B cell (primary cell): Measurements from ENCODE around the gene ZNF285. TPM values are rescaled to one million over a fixed set of nuclear protein-coding genes. Genes with fewer than 3 reads are reported as not detected.

Source experiments
- ATAC-seq: fragments of 200-7000 bp; cut with Tn5 transposase; one replicate; pipeline ENCODE4 v1.10.0; 2021; ENCODE audit warnings: low read depth, mild to moderate bottlenecking, moderate number of reproducible peaks, moderate library complexity
- CTCF ChIA-PET: fragments of 350-600 bp; sonication (Branson Sonifier 250); formaldehyde crosslinking; loops from one replicate; lab custom pipeline; 2021; ENCODE audit warnings: antibody characterized with exemption, inconsistent platforms; lab: Charles Lee
- POLR2A ChIA-PET: fragments of 350-600 bp; sonication (Branson Sonifier 250); formaldehyde crosslinking; loops from one replicate; lab custom pipeline; 2021; ENCODE audit warnings: antibody characterized with exemption; lab: Charles Lee
- DNase-seq: peaks from one replicate; pipeline ENCODE4 v3.0.0; 2013
- H2AFZ ChIP-seq: 2 replicates; pipeline ENCODE4 v1.6.1; 2012; ENCODE audit warnings: mild to moderate bottlenecking, low read depth, low read length; ENCODE audit not compliant: insufficient read depth, poor library complexity, severe bottlenecking
- H3K27ac ChIP-seq, 2 donors: 1 replicate in 1 of 2; 2 replicates in 1 of 2; pipeline ENCODE4 v1.5.1; 2012 to 2013; ENCODE audit warnings: low read length in 2 of 2, mild to moderate bottlenecking in 2 of 2, moderate library complexity in 1 of 2
- H3K27me3 ChIP-seq, 4 experiments: fragments of 200-600 bp in 1 of 4; sonication (generic) in 1 of 4; replicated peaks in 1 of 4; 1 replicate in 2 of 4; 2 replicates in 2 of 4; pipeline versions ENCODE4 v1.6.1 to v1.7.0; 2013 to 2016; ENCODE audit warnings: low read length in 3 of 4, mild to moderate bottlenecking in 2 of 4, mixed read lengths in 1 of 4, moderate library complexity in 1 of 4; ENCODE audit not compliant: insufficient read depth in 4 of 4, control insufficient read depth in 3 of 4; ENCODE audit errors: control extremely low read depth in 1 of 4
- H3K36me3 ChIP-seq, 2 experiments: replicated peaks in 1 of 2; 1 replicate in 1 of 2; 2 replicates in 1 of 2; pipeline versions ENCODE4 v1.6.1 to v1.7.1; 2013; ENCODE audit warnings: low read length in 1 of 2; ENCODE audit not compliant: insufficient read depth in 2 of 2, control insufficient read depth in 1 of 2; ENCODE audit errors: control extremely low read depth in 1 of 2, extremely low read depth in 1 of 2
- H3K4me1 ChIP-seq, 2 donors: fragments of 200-600 bp in 1 of 2; sonication (generic) in 1 of 2; 1 replicate in 1 of 2; 2 replicates in 1 of 2; pipeline versions ENCODE4 v1.5.1 to v1.6.1; 2013 to 2017; ENCODE audit warnings: low read length in 2 of 2; ENCODE audit not compliant: control insufficient read depth in 2 of 2, insufficient read depth in 2 of 2
- H3K4me2 ChIP-seq: replicated peaks from 2 replicates; pipeline ENCODE3; 2012; ENCODE audit warnings: mild to moderate bottlenecking, low read depth, low read length; ENCODE audit not compliant: poor library complexity, severe bottlenecking
- H3K4me3 ChIP-seq, 5 experiments: fragments of 200-600 bp in 1 of 5; sonication (generic) in 1 of 5; 1 replicate in 3 of 5; 2 replicates in 2 of 5; pipeline versions ENCODE4 v1.5.1 to v1.7.0; 2011 to 2016; ENCODE audit warnings: low read length in 4 of 5, mild to moderate bottlenecking in 4 of 5, low read depth in 2 of 5, control low read depth in 1 of 5, moderate library complexity in 1 of 5; ENCODE audit not compliant: insufficient read depth in 1 of 5; ENCODE audit errors: control extremely low read depth in 1 of 5, extremely low read depth in 1 of 5
- H3K79me2 ChIP-seq: fragments of 200-600 bp; sonication (generic); one replicate; pipeline ENCODE4 v1.6.0; 2016; ENCODE audit warnings: low read length; ENCODE audit not compliant: control insufficient read depth, insufficient read depth
- H3K9ac ChIP-seq: fragments of 200-600 bp; sonication (generic); 2 replicates; pipeline ENCODE4 v1.6.1; 2017; ENCODE audit warnings: mild to moderate bottlenecking, low read length, moderate library complexity
- H3K9me3 ChIP-seq, 3 donors: one replicate each; pipeline versions ENCODE4 v1.6.1 to v1.7.1; 2013; ENCODE audit warnings: low read length in 2 of 3; ENCODE audit not compliant: control insufficient read depth in 2 of 3, insufficient read depth in 1 of 3; ENCODE audit errors: control extremely low read depth in 1 of 3
- H4K20me1 ChIP-seq: 2 replicates; pipeline ENCODE4 v1.6.0; 2012; ENCODE audit warnings: mild to moderate bottlenecking, low read length; ENCODE audit not compliant: insufficient read depth, control insufficient read depth, poor library complexity, severe bottlenecking
- H3K27ac Mint-ChIP-seq: one replicate; pipeline ENCODE4 v1.8.0; 2021; ENCODE audit warnings: mixed read lengths
- H3K27me3 Mint-ChIP-seq: one replicate; pipeline ENCODE4 v1.8.0; 2021; ENCODE audit warnings: mixed read lengths
- H3K4me1 Mint-ChIP-seq: one replicate; pipeline ENCODE4 v1.8.0; 2021; ENCODE audit warnings: mixed read lengths
- H3K4me3 Mint-ChIP-seq: one replicate; pipeline ENCODE4 v1.8.0; 2021; ENCODE audit warnings: mixed read lengths
- H3K9me3 Mint-ChIP-seq: one replicate; pipeline ENCODE4 v1.8.0; 2022; ENCODE audit warnings: mixed read lengths; ENCODE audit not compliant: insufficient read depth
- CTCF ChIP-seq: fragments of 200-600 bp; IDR thresholded peaks from one replicate; pipeline ENCODE4 v1.8.0; 2022; ENCODE audit warnings: antibody characterized with exemption, mild to moderate bottlenecking
- EZH2 ChIP-seq: IDR thresholded peaks from 2 replicates; pipeline ENCODE4 v1.6.1; 2012; ENCODE audit warnings: borderline replicate concordance, low read depth, mild to moderate bottlenecking, moderate library complexity, low read length; ENCODE audit not compliant: insufficient read depth, poor library complexity, severe bottlenecking
- WGBS: methylation state at CpG from one replicate; pipeline ENCODE4 v1.1.5; 2013; ENCODE audit warnings: missing lambda C conversion rate; ENCODE audit not compliant: insufficient coverage; 5-methylcytosine and 5-hydroxymethylcytosine counted together
- intact Hi-C: fragments of 100-400 bp; cut with micrococcal nuclease; formaldehyde crosslinking; loops from one replicate; pipeline ENCODE4 v1.10.0; 2022
- polyA plus RNA-seq: library from polyadenylated mRNA; depleted of rRNA; stranded (reverse); fragments of >200 nt; gene quantifications from 2 replicates; pipeline ENCODE4 v1.2.3, GENCODE V29; 2012
- total RNA-seq, 2 donors: library from RNA; stranded (reverse); fragments of 120-200 nt in 1 of 2; gene quantifications; 1 replicate in 1 of 2; 2 replicates in 1 of 2; pipeline versions ENCODE4 v1.2.3 to v1.2.4, GENCODE V29; 2013 to 2022

Gene ZNF285
- total and polyA plus RNA-seq, 2 donors (not counting 1 experiment from before 2014, with no cell fraction given): 4.6 to 7.6 TPM

DNA sequence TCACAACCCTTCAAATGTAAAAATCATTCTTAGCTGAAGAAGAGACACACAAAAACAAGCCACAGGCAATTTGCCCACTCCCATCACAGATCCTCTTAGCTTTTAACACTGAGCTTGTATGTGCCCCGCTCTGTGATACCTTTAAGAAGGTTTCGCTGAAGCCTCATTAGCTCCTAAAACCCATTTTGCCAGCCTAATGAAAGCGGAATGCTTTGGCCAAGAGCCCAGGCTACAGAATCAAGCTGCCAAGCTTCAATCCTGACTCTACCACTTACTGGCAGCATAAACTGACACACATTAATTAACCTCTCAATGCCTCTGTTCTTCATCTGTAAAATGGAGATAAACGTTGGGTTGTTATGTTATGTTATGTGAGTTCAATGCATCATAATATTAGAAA, 55.4 kb downstream of the ZNF285 start:
- no peak for ATAC-seq
- H3K27ac ChIP-seq: no peak overlapping the region
- Mint-ChIP-seq H3K4me1 (peaks cover 9% of the 10 kb centered on the region), H3K27ac (no peak overlapping the region), H3K4me3 (no peak overlapping the region), H3K27me3 (no peaks in the 10 kb centered on the region), H3K9me3 (peaks cover 2% of the 10 kb centered on the region)
- H3K79me2 ChIP-seq: no peaks in the 10 kb centered on the region
- intact Hi-C loops: no loop called here
- no peak overlapping the region for H2AFZ ChIP-seq
- H3K27me3 ChIP-seq: no peaks in the 10 kb centered on the region
- TF ChIP-seq CTCF (no peak), EZH2 (no peak)
- no peak overlapping the region for H3K4me3 ChIP-seq
- H3K9me3 ChIP-seq: peaks cover 13 to 14% (median 13%) of the 10 kb centered on the region in 3 donors
- H3K4me1 ChIP-seq: peaks cover 11 to 14% of the 10 kb centered on the region in 2 donors
- no peaks in the 10 kb centered on the region for H4K20me1 ChIP-seq
- WGBS: 89% methylated on average over 3 of the region's 4 CpGs
- no peak for DNase-seq
- ChIA-PET CTCF (no interaction called here), POLR2A (no interaction called here)
- H3K9ac ChIP-seq: no peak overlapping the region
- no peaks in the 10 kb centered on the region for H3K36me3 ChIP-seq
- no peak overlapping the region for H3K4me2 ChIP-seq

DNA sequence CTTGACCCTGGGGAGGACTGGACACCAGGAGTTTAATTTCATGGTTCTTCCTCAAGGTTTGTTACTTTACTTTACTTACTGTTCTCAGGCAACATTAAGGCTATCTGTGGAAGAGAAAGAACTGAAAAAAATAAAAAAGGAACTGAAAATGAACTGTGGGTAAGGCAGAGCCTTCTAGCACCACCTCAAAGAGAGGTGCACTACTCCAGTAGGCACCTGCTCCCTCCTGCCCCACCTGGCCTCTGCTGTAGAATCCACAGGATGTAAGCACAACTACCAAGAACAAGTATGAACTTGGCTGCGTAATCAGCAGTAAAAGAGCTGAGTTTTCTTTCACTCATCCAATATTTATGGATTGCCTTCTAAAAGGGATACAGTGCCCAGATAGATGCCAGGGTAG, 57.2 kb downstream of the ZNF285 start:
- no peak for ATAC-seq
- H3K4me1 Mint-ChIP-seq: peaks cover 9% of the 10 kb centered on the region
- Histone ChIP-seq H3K9me3 (peaks cover 10 to 14% (median 14%) of the 10 kb centered on the region in 3 donors), H3K27me3 (no peaks in the 10 kb centered on the region), H3K4me3 (no peak overlapping the region), H4K20me1 (no peaks in the 10 kb centered on the region), H2AFZ (no peak overlapping the region), H3K36me3 (no peaks in the 10 kb centered on the region), H3K4me1 (peaks cover 11 to 14% of the 10 kb centered on the region in 2 donors), H3K9ac (no peak overlapping the region), H3K4me2 (peak overlapping the region; percentile 8), H3K27ac (peak overlapping the region in 1 of 2 donors; percentile 50), H3K79me2 (no peaks in the 10 kb centered on the region)
- intact Hi-C loops: no loop called here
- peak overlapping the region; percentile 66 for H3K27ac Mint-ChIP-seq
- H3K9me3 Mint-ChIP-seq: no peaks in the 10 kb centered on the region
- POLR2A ChIA-PET: interaction anchor here (0.6 kb wide), 1 partner anchor 132 kb away, joined by 3 read pairs; no protein-coding TSS in a partner anchor
- WGBS: no CpG with 5 or more reads among the region's 1 CpG
- H3K4me3 Mint-ChIP-seq: no peak overlapping the region
- CTCF ChIA-PET: interaction anchor here (0.6 kb wide), 1 partner anchor 651 kb away, joined by 3 read pairs; no protein-coding TSS in a partner anchor
- H3K27me3 Mint-ChIP-seq: no peaks in the 10 kb centered on the region
- TF ChIP-seq CTCF (no peak), EZH2 (no peak)
- peak; percentile 44 for DNase-seq
